ENCODE data around the gene OR51E2. TPM values are rescaled to one million over a fixed set of nuclear protein-coding genes. Genes with fewer than 3 reads are reported as not detected.

The OR51E2 gene
- total RNA-seq, 6 experiments from 2014 or later, result 0.09 to 0.32 (median 0.12) TPM; not detected in 2

- H3K4me3 Mint-ChIP-seq, result no peak overlapping the region
- H3K9me3 Mint-ChIP-seq, result peaks cover 18% of the 10 kb centered on the region
- H3K27ac Mint-ChIP-seq, result no peak overlapping the region
- DNase-seq, result no peak
- H3K27me3 Mint-ChIP-seq (ENCODE audit: insufficient read depth), result no peaks in the 10 kb centered on the region
- H3K4me1 Mint-ChIP-seq (ENCODE audit: low read depth), result no peaks in the 10 kb centered on the region
- no peaks in the 10 kb centered on the region for H3K36me3 Mint-ChIP-seq (ENCODE audit: low read depth)
- TF ChIP-seq, protein P1, sequence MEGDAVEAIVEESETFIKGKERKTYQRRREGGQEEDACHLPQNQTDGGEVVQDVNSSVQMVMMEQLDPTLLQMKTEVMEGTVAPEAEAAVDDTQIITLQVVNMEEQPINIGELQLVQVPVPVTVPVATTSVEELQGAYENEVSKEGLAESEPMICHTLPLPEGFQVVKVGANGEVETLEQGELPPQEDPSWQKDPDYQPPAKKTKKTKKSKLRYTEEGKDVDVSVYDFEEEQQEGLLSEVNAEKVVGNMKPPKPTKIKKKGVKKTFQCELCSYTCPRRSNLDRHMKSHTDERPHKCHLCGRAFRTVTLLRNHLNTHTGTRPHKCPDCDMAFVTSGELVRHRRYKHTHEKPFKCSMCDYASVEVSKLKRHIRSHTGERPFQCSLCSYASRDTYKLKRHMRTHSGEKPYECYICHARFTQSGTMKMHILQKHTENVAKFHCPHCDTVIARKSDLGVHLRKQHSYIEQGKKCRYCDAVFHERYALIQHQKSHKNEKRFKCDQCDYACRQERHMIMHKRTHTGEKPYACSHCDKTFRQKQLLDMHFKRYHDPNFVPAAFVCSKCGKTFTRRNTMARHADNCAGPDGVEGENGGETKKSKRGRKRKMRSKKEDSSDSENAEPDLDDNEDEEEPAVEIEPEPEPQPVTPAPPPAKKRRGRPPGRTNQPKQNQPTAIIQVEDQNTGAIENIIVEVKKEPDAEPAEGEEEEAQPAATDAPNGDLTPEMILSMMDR (IDR thresholded peaks at IDR 0.05), result no peak
Measured at GRCh38 chr11:4713241-4713640, 15.6 kb upstream of the OR51E2 start.

DNA sequence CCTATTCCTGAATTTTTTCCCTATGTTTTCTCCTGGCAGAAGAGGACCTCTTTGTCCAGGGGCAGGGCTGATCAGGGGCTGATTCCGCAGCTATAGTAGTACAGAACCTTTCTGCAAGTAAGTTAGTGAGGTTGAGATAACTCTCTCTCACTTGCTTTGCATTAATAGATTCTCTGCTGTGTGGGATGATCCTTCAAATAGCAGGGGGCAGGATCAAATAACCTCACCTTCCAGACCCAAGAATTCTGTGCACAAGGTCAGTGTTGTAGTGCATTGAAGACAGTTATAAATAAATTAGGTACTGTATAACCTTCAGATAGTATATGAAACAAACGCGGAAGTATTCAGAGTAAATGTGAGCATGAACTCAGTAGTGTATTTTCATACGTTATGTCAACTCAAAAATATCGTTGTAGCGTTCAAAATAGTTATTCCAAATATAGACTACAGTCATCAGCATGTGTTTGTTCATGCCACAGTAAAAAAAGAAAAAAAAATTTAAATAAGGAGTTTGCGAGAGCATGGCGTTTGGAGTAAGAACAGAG lies 7.2 kb upstream of the OR51E2 start:
- no peak overlapping the region for H3K4me3 Mint-ChIP-seq
- DNase-seq, result no peak
- TF ChIP-seq, protein P1 (IDR thresholded peaks at IDR 0.05), result no peak
- no peaks in the 10 kb centered on the region for H3K27me3 Mint-ChIP-seq (ENCODE audit: insufficient read depth)
- peaks cover 15% of the 10 kb centered on the region for H3K9me3 Mint-ChIP-seq
- H3K36me3 Mint-ChIP-seq (ENCODE audit: low read depth), result peaks cover 4% of the 10 kb centered on the region; the same call in 1 of the 2 replicates
- H3K4me1 Mint-ChIP-seq (ENCODE audit: low read depth), result no peaks in the 10 kb centered on the region
- no peak overlapping the region for H3K27ac Mint-ChIP-seq

- Mint-ChIP-seq H3K4me3 (no peak within 1 kb of the TSS), H3K36me3 (ENCODE audit: low read depth) (peaks cover 4% of the 10 kb centered on the region; the same call in 1 of the 2 replicates), H3K27me3 (ENCODE audit: insufficient read depth) (no peaks in the 10 kb centered on the region), H3K27ac (no peak within 1 kb of the TSS), H3K9me3 (peaks cover 15% of the 10 kb centered on the region), H3K4me1 (ENCODE audit: low read depth) (no peaks in the 10 kb centered on the region)
- TF ChIP-seq, protein P1 (IDR thresholded peaks at IDR 0.05), result no peak
- no peak for DNase-seq
Measured at GRCh38 chr11:4704054-4704789, 6.6 kb upstream of the OR51E2 start, which contains the start of gene MMP26. MMP26 (plus strand) TSS chr11:4704784.

- Mint-ChIP-seq H3K27me3 (ENCODE audit: insufficient read depth) (no peaks in the 10 kb centered on the region), H3K27ac (no peak overlapping the region), H3K36me3 (ENCODE audit: low read depth) (peaks cover 4% of the 10 kb centered on the region; the same call in 1 of the 2 replicates), H3K4me1 (ENCODE audit: low read depth) (no peaks in the 10 kb centered on the region), H3K4me3 (no peak overlapping the region), H3K9me3 (peaks cover 15% of the 10 kb centered on the region)
- no peak for DNase-seq
- TF ChIP-seq, protein P1 (IDR thresholded peaks at IDR 0.05), result no peak
Measured at GRCh38 chr11:4700436-4700820, 2.8 kb upstream of the OR51E2 start.

DNA sequence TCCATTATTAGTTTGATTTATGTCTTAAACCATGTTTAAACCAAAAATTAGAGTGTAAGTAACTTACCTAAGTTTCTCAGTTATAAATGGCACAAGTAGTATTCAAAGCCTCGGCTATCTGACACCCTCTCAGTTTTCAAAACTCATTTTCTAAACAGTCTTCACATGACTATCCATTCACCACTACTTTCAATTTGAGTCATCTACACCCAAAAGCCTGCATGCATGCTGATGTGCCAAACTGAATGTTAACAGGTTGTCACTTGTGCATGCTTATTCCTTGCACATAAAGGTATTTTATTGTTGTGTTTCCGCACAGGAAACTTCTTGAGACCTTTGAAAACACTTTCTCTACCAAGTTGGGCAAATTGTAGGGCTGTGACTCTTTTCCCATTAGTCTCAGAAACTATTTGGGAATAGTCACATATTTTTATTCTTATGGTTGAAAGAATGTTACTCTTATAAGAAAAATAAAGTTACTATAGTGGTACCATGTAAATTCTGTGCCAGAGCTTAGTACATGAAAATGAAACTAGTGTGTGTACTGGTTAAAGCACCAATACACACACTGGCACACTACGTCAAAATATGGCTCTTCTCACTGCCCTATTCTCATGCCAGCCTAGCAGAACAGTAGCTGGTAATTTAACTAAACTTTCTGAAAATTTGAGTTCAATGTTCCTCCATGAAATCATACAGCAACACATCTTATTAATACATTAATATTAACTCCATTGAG lies 2.2 kb upstream of the OR51E2 start:
- DNase-seq, result no peak
- Mint-ChIP-seq H3K4me1 (ENCODE audit: low read depth) (no peaks in the 10 kb centered on the region), H3K4me3 (no peak overlapping the region), H3K9me3 (peaks cover 15% of the 10 kb centered on the region), H3K27ac (no peak overlapping the region), H3K36me3 (ENCODE audit: low read depth) (peaks cover 4% of the 10 kb centered on the region; the same call in 1 of the 2 replicates), H3K27me3 (ENCODE audit: insufficient read depth) (no peaks in the 10 kb centered on the region)
- TF ChIP-seq, protein P1 (IDR thresholded peaks at IDR 0.05), result no peak
